Stomach (tissue), 4 donors: ENCODE results near the gene CD79B.

ENCODE experiments used
- CTCF ChIP-seq, 7 experiments: fragments of 450-650 bp in 4 of 7; fragments of 200-600 bp in 3 of 7; sonication (generic) in 3 of 7; IDR thresholded peaks; one replicate each; pipeline ENCODE4 v1.5.1; 2016 to 2019; ENCODE audit warnings: antibody characterized with exemption in 7 of 7, control low read depth in 2 of 7, mild to moderate bottlenecking in 1 of 7
- POLR2AphosphoS5 ChIP-seq, 3 donors: sonication (generic); formaldehyde crosslinking; IDR thresholded peaks; one replicate each; pipeline ENCODE4 v1.6.1; 2016; ENCODE audit warnings: antibody characterized with exemption in 3 of 3

- TF ChIP-seq CTCF (IDR thresholded peaks at IDR 0.05) (no peak), POLR2AphosphoS5 (IDR thresholded peaks at IDR 0.05) (no peak)
Observed at GRCh38 chr17:63955791-63956190, 23.7 kb upstream of the CD79B start.
